ENCODE results near the gene KCNH1.

KCNH1 gene

DNA sequence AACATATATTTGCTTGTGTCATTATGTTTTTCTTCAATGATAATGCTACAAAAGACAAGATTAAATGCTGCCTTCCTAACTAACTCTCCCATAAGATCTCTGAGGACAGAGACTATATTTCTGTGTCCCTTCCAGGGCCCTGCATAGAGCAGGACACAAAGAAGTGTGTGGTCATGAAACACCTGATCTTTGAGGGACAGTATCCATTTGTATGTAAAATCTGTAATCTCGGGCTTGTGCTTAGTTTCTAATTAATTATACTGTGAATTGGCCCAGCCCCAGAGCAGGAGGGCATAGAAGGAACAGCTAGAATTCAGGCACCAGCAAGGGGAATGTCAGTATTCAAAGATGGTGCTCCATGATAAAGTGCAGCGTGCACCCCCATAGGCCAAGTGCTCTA is 430.4 kb downstream of the KCNH1 start:
- no peak for DNase-seq

DNA sequence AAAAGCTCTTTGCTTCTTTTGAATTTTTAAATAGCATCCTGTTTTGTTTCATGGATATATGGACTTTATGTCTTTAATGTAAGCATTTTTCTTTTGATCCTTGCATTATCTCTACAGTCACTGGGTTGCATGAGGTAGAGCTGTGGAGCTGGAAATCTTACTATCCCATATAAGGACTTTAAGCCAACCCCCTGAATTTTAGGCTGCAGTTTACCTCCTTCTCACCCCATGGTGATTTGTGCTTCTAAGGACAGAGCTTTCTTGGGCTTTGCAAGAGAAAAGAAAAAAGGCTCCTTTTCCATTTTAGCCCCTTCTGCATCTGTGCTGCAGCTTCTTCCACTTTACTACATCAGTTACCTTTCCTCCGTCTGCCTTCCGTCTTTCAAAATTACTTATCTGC is 431.4 kb downstream of the KCNH1 start:
- DNase-seq: no peak

DNA sequence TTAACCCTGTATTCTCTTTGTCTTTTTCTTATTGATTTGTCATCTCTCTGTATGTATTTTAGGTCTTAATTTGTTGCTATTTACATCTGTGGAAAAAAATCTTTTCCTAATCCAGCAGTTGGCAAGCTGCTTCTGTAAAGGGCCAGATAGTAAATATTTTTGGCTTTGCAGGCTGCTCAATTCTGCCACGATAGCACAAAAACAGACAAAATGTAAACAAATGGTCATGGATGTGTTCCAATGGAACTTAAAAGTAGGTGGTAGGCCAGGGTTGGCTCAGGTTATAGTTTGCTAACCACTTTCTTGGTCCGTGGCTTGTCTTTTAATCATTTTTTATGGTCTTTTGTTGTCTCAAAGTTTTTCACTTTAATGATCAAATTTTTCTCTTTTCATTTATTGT is 433.4 kb downstream of the KCNH1 start:
- no peak for DNase-seq

DNA sequence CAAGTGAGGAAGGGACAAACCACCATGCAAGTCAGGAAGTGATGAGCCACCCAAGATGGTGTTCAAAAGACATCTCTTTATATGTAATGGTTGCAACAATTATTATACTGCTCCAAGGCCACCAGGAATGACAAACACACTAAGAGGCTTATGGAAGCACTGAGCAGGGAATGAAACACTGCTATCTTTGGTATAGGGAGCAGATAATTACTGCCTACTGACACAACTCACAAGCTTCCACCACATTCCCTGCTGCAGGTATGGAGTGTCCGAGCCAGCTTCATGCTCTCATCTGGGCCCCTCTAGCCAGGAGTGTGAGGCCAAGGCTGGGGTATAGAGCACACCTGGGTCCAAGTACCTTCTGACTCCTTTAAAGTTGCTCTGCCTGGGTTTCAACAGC is 433.9 kb downstream of the KCNH1 start:
- DNase-seq: no peak

DNA sequence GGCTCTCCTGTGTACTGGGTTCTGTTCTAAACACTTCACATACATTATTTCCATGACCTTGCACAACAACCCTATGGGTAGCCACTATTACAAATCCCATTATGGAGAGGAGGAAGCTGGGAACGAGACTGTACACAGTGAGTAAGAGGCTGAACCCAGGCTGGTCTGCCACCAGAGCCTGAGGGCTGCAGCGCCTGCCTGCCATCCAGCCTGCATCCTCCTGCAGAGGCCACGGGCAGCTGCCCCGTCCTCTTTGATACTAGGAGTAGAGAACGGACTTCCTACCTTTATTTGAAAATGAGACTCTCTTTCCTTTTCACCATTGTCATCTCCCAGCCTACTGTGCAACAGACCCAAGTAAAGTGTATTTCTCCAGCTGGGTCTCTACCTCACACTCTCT is 435.3 kb downstream of the KCNH1 start:
- DNase-seq: no peak

DNA sequence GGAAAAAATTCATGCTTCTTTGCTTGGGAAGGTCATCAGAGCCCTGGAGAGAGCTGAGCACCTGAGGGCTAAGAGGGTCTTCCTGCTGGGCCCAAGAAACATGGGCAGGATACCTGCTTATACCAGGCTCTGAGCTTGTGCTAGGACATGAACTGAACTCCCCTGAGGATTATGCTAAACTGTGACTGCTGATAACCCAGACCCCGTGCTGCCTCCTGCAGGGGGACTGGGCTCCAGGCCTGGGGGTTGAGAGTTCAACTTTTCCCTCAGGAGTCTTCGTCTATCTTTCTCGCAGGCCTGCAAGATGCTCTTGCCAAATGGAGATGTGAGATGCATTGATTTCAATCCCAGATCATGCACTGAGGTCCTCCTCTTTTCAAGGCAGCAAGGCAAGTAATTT is 436.8 kb downstream of the KCNH1 start:
- DNase-seq: no peak

DNA sequence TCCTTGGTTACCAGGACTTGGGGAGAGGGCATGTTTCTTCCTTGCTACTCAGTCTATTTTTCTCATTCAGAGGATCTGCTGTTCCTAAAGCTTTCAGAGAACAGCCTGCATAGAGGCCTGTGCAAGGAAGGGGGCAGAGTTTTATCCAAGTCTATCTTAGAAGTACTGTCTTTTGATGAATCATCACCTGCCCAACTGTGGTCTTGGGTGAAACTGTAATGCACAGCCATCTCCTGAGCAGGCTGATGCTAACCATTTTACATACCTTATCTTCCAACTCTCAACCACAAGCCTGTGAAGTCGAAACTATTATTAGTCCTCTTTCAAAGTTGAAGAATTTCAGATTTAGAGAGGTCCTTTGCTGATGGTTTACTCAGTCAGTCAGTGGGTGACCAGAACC is 437.2 kb downstream of the KCNH1 start:
- no peak for DNase-seq

DNA sequence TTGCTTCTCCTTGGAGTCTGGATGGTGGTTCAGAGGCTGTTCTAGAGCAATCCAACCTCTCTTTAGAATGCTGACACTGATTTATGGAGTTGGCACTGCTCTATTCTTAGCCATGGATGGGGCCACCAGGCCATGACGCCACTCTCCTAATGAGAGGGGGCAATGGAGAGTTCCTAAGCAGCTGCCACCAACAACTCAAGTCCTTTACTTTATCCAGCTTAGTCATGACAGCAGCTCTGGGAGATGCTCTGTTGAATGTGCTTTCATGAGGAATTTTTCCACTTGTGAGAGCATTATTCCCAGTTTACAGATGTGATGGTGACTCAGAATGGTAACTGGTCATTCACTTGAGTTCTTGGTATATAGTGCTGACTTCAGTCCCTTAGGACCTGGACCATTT is 438.9 kb downstream of the KCNH1 start:
- no peak for DNase-seq

DNA sequence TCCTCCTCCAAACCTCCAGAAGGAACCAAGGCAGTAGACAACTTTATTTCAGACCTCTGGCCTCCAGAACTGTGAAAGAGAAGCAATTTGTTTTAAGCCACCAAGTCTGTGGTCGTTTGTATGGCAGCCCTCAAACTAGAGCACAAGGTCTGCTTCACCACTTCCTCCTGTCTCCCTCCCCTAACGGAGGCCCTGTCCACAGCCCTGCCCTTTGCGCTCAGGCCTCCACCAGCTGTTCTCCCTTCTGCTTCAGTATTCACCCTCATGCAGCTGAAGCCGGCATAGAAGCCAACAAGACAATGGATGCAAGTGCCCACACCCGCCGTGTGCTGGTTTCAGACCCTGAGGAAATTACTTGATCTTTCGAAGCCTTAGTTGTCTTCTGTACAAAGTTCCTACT is 441.2 kb downstream of the KCNH1 start:
- no peak for DNase-seq

DNA sequence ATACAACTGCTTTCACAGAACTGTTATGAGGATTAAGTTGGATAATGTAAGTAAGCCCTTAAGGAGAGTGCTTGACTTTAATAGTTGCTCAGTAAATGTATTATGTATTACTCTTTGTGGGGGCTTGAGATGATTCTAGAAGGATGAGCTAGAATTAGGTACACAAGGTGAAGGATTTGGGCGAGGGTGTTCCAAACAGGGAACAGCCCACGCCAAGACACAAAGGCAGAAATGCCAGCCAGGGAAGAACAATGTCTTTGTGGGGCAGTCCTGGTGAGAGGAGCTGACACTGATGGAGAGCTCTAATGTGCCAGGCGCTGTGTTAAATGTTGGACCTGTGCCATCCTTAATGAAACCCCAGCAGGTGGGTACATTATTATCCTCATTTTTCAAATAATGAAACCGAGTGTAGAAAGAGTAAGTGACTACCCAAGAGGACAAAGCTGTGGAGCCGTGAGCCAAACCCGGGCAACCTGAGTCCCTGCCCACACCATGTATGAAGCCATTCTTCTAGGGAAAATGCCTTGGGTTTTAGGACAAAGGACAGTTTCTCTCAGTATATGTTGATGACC is 442.8 kb downstream of the KCNH1 start:
- no peak for DNase-seq

DNA sequence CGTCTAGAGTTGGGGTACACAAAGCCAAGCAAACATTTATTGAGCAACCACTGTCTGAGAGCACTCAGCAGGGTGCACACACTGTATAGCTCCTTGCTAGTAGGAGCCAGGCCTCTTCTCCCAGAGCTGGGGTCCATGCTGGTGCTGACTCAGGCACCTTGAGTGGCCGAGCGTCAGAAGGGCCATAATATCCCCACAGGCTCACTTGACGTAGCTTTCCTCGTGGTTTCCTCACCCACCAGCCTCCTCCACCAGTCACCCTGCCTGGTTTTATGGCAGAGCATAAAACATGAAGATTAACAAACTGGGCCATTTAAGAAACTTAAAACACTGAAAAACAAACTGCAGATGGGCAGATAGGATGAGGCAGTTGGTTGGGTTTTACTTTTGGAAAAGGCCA is 443.7 kb downstream of the KCNH1 start:
- no peak for DNase-seq

DNA sequence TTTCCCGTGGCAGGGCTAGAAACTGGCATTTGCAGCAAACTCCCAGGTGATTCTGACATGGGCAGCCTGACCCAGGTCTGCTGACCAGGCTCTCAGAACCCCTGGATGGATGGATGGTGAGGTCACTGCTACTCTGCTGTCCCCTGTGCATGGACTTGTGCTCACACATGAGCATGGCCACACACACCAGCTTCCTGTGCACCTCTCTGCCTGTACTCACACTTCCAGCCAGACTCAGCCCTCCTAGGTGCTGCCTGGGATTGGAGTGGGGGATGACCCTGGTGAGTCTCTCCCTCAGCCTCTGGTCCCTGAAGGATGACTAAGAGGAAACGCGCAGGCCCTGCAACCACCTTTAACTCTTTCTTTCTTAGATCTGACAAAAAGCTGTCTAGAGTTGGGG is 444.1 kb downstream of the KCNH1 start:
- DNase-seq: no peak

DNA sequence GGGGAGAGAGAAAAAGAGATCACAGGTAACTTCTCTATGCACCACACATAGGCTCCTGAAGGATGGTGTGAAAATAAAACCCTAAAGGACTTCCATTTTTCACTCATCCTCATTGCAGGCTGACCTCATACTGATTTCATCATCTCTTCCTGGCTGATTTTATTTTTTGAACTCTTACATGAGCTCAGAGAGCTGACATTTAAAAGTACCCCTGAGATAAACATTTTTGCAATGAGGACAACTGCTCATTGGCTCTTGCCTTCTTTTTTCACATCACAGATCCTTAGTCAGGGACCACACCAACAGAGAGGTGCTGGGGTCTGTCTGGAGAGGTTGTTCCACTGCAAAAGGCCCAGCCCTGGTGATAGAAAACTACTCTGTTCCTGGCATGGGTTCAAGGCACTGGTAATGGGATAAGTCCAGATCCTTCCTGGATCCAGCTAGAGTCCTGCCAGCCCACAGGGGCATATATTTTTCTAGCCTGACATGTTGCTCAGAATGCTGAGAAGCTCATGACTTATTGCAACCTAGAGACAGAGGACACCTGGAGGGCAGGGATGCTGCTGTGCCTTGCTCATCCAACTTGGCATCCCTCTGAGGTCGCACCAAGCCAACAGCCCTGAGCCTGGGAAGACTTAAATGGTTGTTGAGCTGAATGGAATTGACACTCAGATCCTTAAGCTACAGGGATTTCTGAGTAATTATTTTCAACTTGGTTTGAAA is 445.3 kb downstream of the KCNH1 start:
- DNase-seq: no peak

DNA sequence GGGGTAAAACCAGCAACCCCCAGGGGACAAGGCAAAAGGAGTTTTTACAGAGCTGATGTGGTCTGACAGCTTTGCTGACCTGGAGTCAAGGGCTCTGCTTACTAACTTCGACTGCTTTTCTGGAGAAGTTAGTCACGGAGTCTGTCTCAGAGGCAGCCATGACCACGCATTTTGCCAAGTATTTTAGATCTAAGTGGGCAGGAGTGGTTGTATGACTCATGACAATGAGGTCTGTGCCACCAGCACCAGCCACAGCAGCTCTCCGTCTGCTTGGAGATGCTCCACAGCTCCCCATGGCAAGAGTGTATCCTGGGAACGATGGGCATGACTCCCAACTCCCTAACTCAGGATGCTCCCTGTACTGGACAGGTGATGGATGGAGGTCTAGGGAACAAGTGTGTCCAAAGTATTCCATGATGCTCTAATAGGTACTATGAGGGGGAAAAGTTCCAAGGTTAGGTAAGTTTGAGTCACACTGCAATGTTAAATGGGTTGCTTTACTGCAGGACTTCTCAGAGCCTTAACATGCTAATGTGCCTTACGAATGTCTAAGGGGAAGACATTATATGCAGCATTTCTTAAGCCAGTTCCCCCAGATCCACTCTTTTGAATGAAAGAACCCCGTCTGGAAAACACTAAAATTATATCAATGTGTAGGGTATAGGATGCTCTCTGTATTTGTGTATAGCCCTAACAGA is 446.2 kb downstream of the KCNH1 start:
- no peak for DNase-seq

DNA sequence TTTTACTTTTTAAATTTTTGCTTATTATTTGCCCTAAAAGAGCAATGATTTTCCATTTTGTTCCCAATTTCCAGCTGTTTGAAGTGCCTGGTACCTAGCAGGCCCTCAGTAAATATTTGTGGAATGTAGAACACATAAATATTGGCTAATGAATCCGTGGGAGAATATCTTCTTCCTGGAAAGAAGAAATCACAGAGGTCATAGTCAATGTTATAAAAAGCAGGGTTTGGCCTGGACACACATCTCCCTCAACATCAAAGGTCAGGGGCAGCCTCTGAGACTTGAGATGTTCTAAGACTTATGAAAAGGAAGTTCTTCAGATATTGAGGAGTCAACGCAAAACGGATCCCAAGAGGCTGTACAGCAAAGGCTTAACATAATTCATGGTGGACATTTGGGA is 447.1 kb downstream of the KCNH1 start:
- DNase-seq: no peak

DNA sequence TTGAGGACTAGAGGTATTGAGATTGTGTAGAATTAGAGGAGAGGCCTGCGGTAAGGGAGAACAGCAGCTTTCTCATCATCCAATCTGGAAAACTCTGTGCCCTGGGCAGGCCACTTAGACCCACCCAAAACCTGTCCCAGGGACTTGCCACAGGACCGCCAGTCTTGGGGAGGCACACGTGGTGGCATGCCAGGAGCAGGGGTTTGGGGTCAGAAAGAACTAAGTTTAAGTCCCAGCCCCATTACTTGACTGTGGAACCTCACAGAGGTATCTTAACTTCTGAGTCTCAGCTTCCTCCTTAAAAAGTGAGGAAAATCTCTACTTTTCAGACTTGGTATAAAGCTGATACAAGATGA is 448.7 kb downstream of the KCNH1 start:
- no peak for DNase-seq

DNA sequence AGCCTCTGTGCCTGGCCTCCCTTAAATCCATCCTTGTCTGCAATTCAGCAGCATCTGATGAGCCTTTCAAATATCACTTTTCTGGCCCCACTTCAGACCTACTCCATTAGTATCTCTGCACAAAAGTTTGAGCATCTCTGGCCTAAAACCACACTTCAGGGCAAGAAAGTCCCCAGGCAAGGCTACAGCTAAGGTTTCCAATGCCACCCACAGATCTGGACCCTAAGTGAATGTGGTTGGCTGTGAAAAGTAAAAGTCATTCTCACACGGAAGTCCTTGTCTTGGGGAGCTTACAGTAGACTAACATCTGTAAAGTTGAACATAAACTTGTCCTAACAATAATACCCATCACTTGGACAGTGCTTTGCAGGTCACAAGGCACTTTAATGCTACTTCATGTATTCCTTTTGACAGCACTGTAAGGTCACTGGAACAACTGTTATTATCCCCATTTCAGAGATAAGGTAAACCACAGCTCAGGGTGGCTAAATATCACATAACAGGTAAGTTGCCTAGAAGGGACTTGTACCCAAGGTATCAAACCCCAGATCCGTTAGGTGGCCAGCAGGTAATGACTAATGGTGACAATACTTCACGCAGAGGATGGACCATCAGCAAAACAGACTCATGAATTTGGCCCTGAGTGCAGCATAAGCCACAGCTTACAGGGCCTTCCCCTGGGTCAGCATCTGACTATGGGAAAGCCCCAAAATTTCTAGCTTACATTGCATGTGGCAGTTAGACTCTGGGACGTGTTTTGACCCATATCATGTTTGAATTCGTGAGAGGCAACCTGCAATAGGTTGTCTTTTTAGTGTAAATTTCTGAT is 449.3 kb downstream of the KCNH1 start:
- DNase-seq: no peak

DNA sequence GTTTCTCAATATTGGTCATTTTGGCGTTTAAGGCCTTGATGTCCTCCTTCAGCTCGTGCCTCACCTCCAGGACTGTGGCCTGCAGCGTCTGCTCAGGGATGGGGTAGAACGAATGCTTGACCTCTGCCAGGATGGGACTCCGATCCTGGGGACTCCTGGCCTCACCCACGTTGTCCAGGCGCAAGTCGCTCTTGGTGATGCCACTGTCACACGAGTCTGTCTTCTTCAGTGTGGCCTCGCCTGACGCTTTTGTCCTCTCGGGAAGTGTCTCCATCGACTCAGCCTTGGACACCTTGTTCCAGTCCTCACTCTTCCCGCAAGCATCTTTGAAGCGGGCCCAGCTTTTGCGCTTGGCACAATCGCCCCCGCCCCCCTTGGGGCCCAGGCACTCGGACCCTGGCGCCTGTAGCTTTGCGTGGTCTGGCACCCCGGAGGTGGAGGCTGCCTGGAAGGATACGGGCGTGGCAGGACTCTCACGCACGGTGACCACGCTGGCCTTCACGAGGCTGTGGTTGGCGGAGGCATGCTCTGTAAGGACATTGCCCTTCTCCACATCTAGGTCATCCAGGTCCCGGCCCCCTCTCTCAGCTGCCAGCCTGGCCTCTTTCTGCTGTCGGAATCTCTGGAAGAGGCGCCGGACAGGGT is 450.4 kb downstream of the KCNH1 start:
- DNase-seq: no peak

DNA sequence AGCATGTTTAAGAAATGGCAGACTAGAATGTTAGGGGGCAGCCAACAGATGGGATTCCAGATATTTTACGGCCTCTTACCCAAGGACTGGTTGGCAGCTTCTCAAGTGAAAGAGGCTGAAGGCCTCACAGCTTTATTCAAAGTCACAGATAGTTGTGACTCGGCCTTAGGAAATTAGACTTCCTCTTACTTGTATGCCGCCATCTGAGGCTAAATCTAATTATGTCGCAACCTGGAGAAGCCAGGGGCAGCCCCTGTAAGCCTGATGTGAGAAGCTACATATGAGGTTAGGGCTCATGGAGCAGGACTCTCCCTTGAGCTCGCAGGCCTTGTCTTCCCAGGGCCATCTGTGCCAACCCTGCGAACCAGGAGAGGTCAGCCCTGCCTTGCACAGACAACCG is 452.8 kb downstream of the KCNH1 start:
- DNase-seq: no peak

DNA sequence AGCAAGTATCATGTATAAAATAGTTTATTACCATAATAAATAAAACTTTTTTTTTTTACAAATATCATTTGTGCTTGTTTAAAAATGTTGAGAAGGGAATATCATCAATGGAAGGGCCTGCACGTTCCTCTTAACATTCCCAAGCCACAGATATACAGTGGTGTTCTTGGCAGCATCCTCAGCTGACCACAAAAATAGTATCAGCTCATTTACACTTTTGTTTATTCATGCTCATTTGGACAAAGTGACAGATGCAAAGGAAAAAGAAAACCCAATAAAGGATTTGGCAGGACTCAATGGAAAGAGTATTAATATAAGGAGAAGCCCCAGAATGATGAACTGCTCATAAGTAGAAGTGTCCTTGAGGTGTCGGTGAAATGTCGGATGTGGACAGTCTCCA is 455.6 kb downstream of the KCNH1 start:
- DNase-seq: no peak

DNA sequence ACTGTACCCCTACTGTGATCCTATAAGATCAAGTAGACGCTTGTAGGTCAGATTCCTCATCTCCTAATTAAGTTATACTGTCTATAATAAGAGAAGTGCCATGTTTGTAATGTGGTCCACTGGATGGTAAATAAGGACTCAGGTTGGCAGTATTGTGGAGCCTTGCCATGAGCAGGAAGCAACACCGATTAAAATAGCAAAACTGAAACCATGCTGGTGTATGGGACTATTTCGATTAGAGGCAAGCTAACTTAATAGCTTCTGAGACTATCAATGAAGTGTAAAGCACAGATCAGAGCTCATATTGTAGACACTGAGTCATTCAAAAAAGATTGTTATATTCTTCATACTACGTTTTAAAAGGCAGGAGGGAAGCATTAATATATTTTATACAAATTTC is 456.4 kb downstream of the KCNH1 start:
- DNase-seq: no peak

DNA sequence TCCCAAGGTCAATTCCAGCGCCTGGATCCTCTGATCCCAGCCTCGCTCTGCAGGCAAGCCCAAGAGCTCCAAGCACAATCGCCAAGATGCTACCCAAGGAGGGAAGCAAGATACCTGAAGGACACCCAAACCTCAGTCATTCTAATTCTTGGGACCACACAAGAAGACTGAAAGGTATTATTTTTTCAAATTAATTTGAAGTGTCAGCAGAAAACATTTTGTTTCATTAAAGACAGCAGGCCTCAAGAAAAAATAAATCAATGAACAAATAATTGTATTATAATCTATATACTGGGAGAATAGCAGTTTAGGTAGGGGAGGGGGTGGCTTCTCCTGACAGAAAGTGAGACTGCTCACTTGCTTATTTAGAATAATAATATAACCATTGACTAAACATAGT is 457.4 kb downstream of the KCNH1 start:
- DNase-seq: no peak

DNA sequence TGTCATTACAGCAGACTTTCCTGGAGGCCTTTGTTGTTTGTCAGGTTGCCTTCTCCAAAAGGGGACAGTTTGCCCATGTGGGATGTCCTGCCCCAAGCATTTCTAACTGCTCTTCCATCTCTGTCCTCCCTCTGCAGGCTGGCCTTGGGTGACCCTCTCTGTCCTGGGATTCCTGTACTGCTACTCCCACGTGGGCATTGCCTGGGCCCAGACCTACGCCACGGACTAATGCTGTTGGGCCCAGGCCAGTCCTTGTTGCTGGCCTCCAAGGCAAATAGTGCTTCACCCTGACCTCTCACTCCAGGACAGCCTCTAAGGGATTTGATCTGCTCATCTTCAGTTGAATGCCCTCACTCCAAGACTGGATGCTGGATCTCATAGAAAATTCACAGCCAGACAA is 459.8 kb downstream of the KCNH1 start:
- DNase-seq: no peak
